Measurements from ENCODE around the gene ERH.
A peak's percentile ranks its signal among the peaks of the same experiment; 100 is the strongest.
"Not testable (repeated sequence)": the region's sequence is repeated elsewhere in the genome, so short reads cannot be mapped to it uniquely, and the experiment has no call there.

ERH gene

DNA sequence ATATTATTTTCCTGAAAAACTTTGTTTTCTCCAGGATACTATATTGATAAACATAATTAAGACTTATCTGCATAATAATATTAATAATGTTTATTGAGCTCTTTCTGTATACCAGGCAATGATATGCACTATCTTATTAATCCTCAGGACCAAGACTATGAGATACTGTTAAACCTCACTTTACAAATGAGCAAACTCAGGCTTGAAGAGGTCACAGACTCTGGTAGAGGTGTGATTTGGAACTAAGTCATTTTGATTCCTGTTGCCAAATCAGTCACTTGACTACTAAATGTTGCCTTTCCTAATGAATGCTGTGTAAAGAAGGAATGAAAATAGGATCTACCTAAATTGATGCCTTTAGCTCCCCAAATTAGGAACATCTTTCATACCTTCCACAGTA is 7.7 kb upstream of the ERH start:
- H3K27me3 Mint-ChIP-seq, result no peaks in the 10 kb centered on the region
- peaks cover 23% of the 10 kb centered on the region for H3K4me1 Mint-ChIP-seq
- peaks cover 4% of the 10 kb centered on the region for H3K9me3 Mint-ChIP-seq
- H3K4me3 Mint-ChIP-seq, result no peak overlapping the region
- no peak overlapping the region for H3K27ac Mint-ChIP-seq
- peaks cover 23% of the 10 kb centered on the region for H3K36me3 Mint-ChIP-seq
- no peak for ATAC-seq

DNA sequence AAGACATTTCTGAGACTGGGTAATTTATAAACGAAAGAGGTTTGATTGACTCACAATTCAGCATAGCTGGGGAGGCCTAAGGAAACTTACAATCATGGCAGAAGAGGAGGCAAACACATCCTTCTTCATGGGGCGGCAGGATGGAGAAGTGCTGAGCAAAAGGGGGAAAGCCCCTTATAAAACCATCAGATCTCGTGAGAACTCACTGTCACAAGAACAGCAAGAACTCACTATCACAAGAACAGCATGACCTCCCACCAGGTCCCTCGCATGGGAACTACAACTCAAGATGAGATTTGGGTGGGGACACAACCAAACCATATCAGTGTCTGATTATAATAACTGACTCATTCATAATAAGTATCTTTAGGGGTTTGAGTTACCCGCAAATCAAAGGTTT is 6.8 kb upstream of the ERH start:
- Mint-ChIP-seq H3K27me3 (no peaks in the 10 kb centered on the region), H3K36me3 (peaks cover 30% of the 10 kb centered on the region), H3K4me3 (no peak overlapping the region), H3K4me1 (peaks cover 31% of the 10 kb centered on the region), H3K9me3 (peaks cover 4% of the 10 kb centered on the region), H3K27ac (no peak overlapping the region)
- no peak for ATAC-seq

DNA sequence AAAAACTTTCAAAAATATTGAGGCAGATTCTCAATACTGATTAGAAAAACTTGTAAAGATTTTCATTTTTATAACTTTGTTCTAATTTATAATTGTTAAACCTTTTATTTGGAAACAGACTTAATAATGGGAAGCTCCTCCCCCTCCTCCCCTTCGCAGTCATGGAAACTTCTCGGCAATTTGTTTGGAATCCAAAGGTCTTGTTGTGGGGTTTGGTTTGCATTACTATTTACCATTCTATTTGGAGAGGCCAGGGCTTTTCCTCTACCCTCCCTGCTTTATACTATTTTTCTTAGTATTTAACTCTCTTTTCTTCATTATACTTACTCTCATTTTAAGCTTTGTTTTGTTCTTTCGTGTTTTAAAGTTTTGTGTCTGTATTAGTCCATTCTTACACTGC is 6.4 kb upstream of the ERH start:
- Mint-ChIP-seq H3K4me3 (no peak overlapping the region), H3K36me3 (peaks cover 30% of the 10 kb centered on the region), H3K27ac (no peak overlapping the region), H3K27me3 (no peaks in the 10 kb centered on the region), H3K4me1 (peaks cover 35% of the 10 kb centered on the region), H3K9me3 (peaks cover 4% of the 10 kb centered on the region)
- ATAC-seq, result no peak

DNA sequence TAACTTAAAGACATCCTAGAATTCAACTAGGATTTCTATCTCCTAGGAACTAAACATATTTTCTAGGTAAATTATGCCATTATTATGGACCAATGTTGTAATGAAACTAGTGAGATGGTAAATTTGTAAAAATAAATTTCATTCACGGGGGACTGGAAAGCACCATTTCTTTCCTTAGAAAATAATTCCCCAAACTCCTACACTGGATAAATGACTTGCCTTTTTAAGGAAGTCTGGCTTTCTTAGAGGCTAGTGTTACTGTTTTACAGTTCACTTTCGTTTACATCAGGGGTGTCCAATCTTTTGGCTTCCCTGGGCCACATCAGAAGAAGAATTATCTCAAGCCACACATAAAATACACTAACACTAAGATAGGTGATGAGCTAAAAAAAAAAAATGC is 3.7 kb upstream of the ERH start:
- no peak for ATAC-seq
- peaks cover 15% of the 10 kb centered on the region for H3K36me3 Mint-ChIP-seq
- H3K4me3 Mint-ChIP-seq, result no peak overlapping the region
- H3K27ac Mint-ChIP-seq, result no peak overlapping the region
- H3K27me3 Mint-ChIP-seq, result no peaks in the 10 kb centered on the region
- peaks cover 30% of the 10 kb centered on the region for H3K4me1 Mint-ChIP-seq
- peaks cover 4% of the 10 kb centered on the region for H3K9me3 Mint-ChIP-seq

DNA sequence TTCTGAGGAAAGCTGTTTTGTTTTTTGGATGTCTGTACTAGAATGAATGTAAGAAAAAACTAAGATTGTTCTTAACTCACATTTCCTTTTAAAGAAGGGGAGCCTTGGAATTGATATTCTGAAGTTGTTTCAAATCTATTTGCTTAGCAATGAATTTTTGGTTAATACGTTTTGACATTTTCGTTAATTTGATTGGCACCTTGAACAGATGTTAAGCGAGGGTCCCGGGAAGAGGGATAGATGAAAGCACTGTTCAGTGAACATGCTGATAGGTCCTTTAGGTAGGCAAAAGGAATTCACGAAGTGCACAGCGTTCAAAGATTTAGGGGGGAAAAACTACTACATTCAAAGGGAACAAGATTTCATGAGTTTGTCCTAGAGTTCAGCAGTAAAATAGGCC is 2.1 kb upstream of the ERH start:
- ATAC-seq, result no peak
- Mint-ChIP-seq H3K4me3 (peak overlapping the region; percentile 97), H3K36me3 (peaks cover 27% of the 10 kb centered on the region), H3K27me3 (no peaks in the 10 kb centered on the region), H3K9me3 (peaks cover 4% of the 10 kb centered on the region), H3K27ac (peak overlapping the region; percentile 99), H3K4me1 (peaks cover 47% of the 10 kb centered on the region)

DNA sequence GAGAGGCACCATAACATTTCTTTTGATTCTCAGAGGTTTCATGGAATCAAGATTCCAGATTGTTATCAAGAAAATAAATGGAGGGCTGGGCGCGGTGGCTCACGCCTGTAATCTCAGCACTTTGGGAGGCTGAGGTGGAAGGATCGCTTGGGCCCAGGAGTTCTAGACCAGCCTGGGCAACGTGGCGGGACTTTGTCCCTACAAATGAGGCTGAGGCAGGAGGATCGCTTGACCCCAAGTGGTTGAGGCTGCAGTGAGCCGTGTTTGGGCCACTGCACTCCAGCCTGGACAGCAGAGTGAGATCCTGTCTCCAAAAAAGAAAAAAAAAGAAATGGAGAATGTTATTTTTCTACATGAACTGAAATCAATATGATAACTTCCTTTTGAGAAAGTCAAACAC is 1.7 kb upstream of the ERH start:
- no peak for ATAC-seq
- H3K4me1 Mint-ChIP-seq, result peaks cover 49% of the 10 kb centered on the region
- peaks cover 28% of the 10 kb centered on the region for H3K36me3 Mint-ChIP-seq
- H3K9me3 Mint-ChIP-seq, result peaks cover 3% of the 10 kb centered on the region
- H3K27me3 Mint-ChIP-seq, result no peaks in the 10 kb centered on the region
- H3K4me3 Mint-ChIP-seq, result peak overlapping the region; percentile 97
- H3K27ac Mint-ChIP-seq, result peak overlapping the region; percentile 99

DNA sequence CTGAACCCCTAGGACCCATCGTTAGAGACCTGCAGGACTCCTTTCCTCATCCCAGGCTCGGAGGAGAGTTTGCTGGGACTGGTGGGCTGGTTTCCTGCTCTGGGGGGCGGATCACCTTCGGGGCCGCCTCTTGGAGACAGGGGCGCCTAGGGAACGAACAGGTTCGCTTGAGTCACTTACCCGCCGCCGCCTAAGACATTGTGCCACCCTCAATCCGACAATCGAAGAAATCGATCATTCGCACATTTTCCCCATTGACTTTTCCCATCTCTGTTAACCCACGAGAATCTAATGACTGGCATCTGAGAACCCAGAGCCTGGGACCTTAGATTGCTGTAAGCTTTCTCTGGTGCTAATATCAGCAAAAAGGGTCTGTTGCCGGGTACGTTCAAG is 715 bp upstream of the ERH start:
- Mint-ChIP-seq H3K27me3 (no peaks in the 10 kb centered on the region), H3K9me3 (no peaks in the 10 kb centered on the region), H3K4me1 (peaks cover 50% of the 10 kb centered on the region), H3K4me3 (peak overlapping the region; percentile 97), H3K36me3 (peaks cover 29% of the 10 kb centered on the region), H3K27ac (peak overlapping the region; percentile 99)
- peak; percentile 22 for ATAC-seq

DNA sequence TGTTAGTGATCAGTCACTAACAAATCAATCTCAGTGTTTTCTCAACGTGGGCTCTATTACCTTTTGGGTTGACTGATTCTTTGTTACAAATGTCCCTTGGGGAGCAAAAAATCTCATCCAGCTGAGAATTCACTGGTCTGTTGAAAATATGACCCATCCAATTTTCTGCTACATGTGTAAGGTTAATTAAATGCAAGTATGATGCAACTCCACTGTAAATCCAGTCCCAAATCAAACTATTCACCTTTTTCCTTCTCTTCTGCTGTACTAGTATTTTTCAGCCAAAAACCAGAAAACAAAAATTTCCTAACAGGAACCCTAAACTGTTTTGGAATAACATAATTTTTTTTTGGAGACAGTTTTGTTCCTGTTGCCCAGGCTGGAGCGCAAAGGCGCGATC is 2.2 kb downstream of the ERH start:
- peaks cover 78% of the 10 kb centered on the region for H3K4me1 Mint-ChIP-seq
- H3K27ac Mint-ChIP-seq, result peak overlapping the region; percentile 99
- no peaks in the 10 kb centered on the region for H3K9me3 Mint-ChIP-seq
- H3K27me3 Mint-ChIP-seq, result no peaks in the 10 kb centered on the region
- peak overlapping the region; percentile 12 for H3K4me3 Mint-ChIP-seq
- H3K36me3 Mint-ChIP-seq, result peaks cover 57% of the 10 kb centered on the region
- ATAC-seq, result no peak

DNA sequence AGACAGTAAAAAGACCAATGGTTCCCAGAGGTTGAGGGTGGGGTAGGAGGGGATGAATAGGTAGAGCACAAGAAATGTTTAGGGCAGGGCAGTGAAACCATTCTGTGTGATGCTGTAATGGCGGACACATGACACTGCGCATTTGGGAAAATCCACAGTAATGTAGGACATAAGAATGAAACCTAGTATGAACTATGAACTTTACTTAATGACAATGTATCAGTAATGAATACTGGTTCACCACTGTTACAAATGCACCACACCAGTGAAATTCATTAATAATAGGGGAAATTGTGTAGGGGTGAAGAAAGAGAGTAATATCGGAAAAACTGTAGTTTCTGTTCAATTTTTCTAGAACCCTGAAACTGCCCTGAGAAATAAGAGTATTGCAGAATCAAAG is 5.6 kb downstream of the ERH start:
- Mint-ChIP-seq H3K36me3 (peaks cover 74% of the 10 kb centered on the region), H3K4me3 (peak overlapping the region; percentile 50), H3K4me1 (peaks cover 72% of the 10 kb centered on the region), H3K27me3 (no peaks in the 10 kb centered on the region), H3K27ac (peak overlapping the region; percentile 82), H3K9me3 (no peaks in the 10 kb centered on the region)
- ATAC-seq, result peak; percentile 78

DNA sequence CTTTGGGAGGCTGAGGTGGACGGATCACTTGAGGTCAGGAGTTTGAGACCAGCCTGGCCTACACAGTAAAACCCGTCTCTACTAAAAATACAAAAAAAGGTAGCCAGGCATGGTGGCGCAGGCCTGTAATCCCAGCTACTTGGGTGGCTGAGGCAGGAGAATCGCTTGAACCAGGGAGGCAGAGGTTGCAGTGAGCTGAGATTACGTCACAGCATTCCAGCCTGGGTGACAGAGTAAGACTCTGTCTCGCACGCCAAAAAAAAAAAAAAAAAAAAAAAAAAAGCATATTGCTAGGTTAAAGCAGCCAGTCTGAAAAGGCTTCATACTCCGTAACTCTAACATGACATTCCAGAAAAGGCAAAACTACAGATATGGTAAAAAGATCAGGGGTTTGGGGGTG is 6.7 kb downstream of the ERH start:
- ATAC-seq, H3K9me3 Mint-ChIP-seq, H3K27me3 Mint-ChIP-seq: not testable (repeated sequence)
- peaks cover 62% of the 10 kb centered on the region for H3K4me1 Mint-ChIP-seq
- H3K4me3 Mint-ChIP-seq, result peak overlapping the region; percentile 55
- peak overlapping the region; percentile 82 for H3K27ac Mint-ChIP-seq
- peaks cover 82% of the 10 kb centered on the region for H3K36me3 Mint-ChIP-seq

DNA sequence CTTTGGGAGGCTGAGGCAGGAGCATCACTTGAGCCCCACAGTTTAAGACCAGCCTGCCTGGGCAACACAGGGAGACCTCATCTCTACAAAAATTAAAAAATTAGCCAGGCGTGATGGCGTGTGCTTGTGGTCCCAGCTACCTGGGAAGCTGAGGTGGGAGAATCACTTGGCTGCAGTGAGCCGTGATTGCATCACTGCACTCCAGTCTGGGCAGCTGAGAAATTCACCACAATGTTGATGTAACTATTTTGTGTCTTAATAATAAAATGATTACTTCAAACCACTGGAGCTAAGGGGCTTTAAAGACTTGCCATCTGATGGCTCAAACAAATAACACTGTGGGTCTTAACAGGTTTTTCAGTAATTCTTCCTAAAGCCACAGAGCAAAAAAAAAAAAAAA is 10.8 kb downstream of the ERH start:
- Mint-ChIP-seq H3K27ac (no peak overlapping the region), H3K4me3 (no peak overlapping the region), H3K9me3 (no peaks in the 10 kb centered on the region), H3K27me3 (no peaks in the 10 kb centered on the region), H3K36me3 (peaks cover 64% of the 10 kb centered on the region), H3K4me1 (peaks cover 33% of the 10 kb centered on the region)
- ATAC-seq, result no peak

DNA sequence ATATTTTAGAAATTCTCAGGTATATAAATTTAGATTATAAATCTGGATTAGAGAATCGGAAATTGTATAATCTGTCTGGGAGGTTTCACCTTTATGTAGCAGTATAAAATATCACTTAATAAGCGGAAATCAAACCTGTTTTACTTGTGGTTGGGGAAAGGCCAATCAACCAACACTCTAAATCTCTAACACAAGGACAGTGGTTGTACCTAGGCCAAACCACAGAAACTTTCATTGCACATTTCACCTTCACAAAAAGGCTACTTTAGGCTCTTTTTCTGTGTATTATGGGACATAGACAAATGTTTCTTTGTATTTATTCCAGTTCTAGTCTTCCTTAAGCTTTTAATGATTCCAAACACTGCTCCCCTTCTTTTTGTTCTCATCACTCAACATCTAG is 19.8 kb downstream of the ERH start:
- no peaks in the 10 kb centered on the region for H3K27me3 Mint-ChIP-seq
- H3K4me1 Mint-ChIP-seq, result peaks cover 7% of the 10 kb centered on the region
- no peak overlapping the region for H3K4me3 Mint-ChIP-seq
- H3K36me3 Mint-ChIP-seq, result peaks cover 63% of the 10 kb centered on the region
- no peak for ATAC-seq
- H3K27ac Mint-ChIP-seq, result no peak overlapping the region
- no peaks in the 10 kb centered on the region for H3K9me3 Mint-ChIP-seq

DNA sequence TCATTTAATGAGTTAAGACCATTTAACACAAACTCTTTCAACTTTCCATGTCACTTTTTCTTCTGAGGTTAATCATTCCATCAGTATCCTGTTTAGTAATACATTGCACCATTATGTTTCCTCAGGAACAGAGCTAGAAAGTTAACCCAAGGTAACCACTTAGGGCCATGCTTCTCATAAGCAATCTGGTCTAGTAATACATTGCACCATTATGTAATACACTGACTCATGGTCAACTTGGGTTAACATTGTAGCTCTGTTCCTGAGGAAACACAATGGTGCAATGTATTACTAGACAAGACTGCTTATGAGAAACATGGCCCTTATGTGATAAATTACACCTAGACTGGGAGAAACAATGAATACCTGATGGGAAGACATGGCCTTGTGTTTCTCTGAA is 21.7 kb downstream of the ERH start:
- Mint-ChIP-seq H3K9me3 (no peaks in the 10 kb centered on the region), H3K4me3 (no peak overlapping the region), H3K4me1 (peaks cover 7% of the 10 kb centered on the region), H3K36me3 (peaks cover 79% of the 10 kb centered on the region), H3K27ac (no peak overlapping the region), H3K27me3 (no peaks in the 10 kb centered on the region)
- no peak for ATAC-seq

DNA sequence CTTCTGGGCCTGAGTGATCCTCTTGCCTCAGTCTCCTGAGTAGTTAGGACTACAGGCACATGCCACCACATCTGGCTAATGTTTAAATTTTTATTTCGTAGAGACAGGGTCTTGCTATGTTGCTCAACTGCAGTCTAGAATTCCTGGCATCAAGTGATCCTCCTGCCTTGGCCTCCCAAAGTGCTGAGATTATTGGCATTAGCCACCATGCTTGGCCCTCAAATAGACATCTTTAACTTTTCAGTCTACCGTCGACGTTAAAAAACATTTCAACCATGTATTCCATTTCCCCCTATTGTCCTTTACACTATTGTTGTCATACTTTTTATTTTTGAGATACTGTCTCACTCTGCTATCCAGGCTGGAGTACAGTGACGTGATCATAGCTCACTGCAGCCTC is 22.4 kb downstream of the ERH start:
- H3K9me3 Mint-ChIP-seq, result no peaks in the 10 kb centered on the region
- peaks cover 7% of the 10 kb centered on the region for H3K4me1 Mint-ChIP-seq
- H3K27me3 Mint-ChIP-seq, result no peaks in the 10 kb centered on the region
- H3K4me3 Mint-ChIP-seq, result no peak overlapping the region
- H3K36me3 Mint-ChIP-seq, result peaks cover 79% of the 10 kb centered on the region
- ATAC-seq, result no peak
- no peak overlapping the region for H3K27ac Mint-ChIP-seq

DNA sequence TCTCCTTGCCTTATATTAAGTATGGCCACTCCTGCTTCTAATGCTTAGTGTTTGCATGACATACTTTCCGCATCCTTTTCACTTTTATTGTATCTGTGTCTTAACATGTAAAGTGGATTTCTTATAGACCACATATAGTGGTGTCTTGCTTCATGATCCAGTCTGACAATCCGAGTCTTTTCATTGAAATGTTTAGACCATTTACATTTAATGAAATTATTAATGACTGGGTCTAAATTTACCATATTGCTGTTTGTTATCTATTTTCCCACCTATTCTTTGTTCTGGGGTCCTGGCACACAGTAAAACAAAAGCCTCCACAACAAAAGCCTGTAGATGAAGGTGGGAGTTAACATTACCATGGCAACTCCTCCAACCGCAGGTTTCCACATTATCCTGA is 22.9 kb downstream of the ERH start:
- peaks cover 74% of the 10 kb centered on the region for H3K36me3 Mint-ChIP-seq
- ATAC-seq, result no peak

DNA sequence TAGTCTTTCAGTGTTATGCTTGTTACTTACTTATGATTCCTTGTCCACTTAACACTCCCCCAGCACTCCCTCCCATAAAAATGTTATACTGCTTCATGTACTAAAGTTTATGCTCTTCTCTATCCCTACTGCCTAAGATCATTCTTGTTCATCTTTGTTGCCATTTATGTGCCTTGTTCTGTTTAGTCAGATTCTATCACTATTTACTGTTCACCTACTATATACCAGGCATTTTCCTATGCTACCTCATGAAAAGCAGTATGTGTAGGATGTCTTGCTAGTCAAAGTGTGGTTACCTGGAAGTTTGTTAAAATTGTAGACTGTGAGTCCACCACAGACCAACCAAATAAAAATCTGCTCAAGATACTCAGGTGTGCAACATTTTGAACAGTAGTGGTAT is 23.9 kb downstream of the ERH start:
- H3K4me3 Mint-ChIP-seq, result no peak overlapping the region
- H3K9me3 Mint-ChIP-seq, result no peaks in the 10 kb centered on the region
- ATAC-seq, result no peak
- H3K27ac Mint-ChIP-seq, result no peak overlapping the region
- peaks cover 7% of the 10 kb centered on the region for H3K4me1 Mint-ChIP-seq
- no peaks in the 10 kb centered on the region for H3K27me3 Mint-ChIP-seq
- H3K36me3 Mint-ChIP-seq, result peaks cover 65% of the 10 kb centered on the region

More for the DNA sequence above, 22.9 kb downstream of the ERH start:
- Mint-ChIP-seq H3K4me1 (peaks cover 7% of the 10 kb centered on the region), H3K9me3 (no peaks in the 10 kb centered on the region), H3K27me3 (no peaks in the 10 kb centered on the region), H3K4me3 (no peak overlapping the region), H3K27ac (no peak overlapping the region)

DNA sequence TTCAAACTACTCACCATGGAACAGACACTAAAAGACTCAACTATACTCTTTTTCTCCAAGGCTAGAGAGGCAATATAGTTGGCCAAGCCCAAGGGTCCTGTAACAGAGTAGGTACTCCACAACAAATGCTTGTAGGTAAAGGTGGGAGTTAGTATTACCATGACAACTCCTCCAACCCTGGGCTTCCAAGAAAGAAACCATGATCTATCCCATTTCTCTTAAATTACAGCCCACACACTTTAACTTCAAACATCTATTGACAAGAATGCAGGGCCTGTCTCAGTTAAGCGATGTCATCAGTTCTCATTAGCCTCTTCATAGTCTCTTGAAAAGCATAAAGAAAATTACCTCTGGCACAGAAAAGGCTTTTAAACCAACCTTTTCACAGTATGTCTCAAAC is 25.0 kb downstream of the ERH start:
- Mint-ChIP-seq H3K27ac (no peak overlapping the region), H3K4me1 (no peaks in the 10 kb centered on the region), H3K36me3 (peaks cover 58% of the 10 kb centered on the region), H3K9me3 (no peaks in the 10 kb centered on the region), H3K27me3 (no peaks in the 10 kb centered on the region), H3K4me3 (no peak overlapping the region)
- no peak for ATAC-seq
